ENCODE results near the gene MTUS2. TPM values are rescaled to one million over a fixed set of nuclear protein-coding genes. Genes with fewer than 3 reads are reported as not detected.
"Not testable (repeated sequence)": the region's sequence is repeated elsewhere in the genome, so short reads cannot be mapped to it uniquely, and the experiment has no call there.

Gene MTUS2
- total RNA-seq, 1 donor from 2014 or later, result 0.67 TPM

DNA sequence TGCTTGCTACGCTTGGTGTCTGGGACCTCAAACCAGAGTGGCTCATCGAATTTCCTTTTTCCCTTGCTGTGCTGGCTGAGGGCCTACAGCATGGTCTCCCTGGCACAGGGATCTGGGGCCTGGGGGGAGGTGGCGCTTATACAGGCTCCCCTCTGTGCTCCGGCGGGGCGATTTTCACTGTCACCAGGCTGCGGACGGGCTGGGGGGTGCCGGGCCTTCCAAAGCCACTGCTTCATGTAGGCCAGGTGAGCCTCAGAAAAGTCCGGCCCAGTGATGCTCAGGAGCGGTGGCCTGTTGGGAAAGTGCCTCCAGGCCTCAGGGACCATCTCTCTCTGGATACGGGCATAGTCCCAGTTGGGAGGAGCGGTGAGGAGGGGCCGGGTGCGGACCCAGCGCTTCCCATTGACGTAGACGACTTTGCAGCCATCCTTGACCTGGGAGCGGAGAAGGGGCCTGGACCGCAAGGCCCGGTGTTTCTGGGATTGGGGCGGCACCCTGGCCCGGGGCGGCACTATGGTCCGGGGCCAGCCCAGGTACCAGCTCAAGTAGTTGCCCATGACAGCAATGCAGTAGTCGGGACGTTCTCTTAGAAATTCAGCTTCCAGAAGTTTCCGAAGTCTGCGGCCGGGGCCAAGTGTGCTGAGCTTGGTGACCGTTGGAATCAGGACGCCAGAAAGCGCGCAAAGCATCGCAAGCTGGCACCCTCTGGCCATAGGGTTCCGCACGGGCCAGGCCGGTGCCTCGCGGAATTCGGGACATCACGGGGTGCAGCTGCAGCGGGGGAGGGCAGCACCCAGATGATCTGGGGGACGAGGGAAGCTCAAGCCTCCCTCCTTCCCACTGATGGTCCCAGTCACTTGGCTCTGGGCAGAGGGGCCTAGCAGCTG, 519.5 kb downstream of the MTUS2 start:
- no peaks in the 10 kb centered on the region for H3K79me2 ChIP-seq (ENCODE audit: low read depth)
- Mint-ChIP-seq H3K36me3 (no peaks in the 10 kb centered on the region), H3K4me3 (no peak overlapping the region), H3K27ac (no peak overlapping the region), H3K4me1 (no peaks in the 10 kb centered on the region), H3K9me3 (peaks cover 14% of the 10 kb centered on the region), H3K27me3 (ENCODE audit: insufficient read depth, low read depth) (peaks cover 5% of the 10 kb centered on the region)
- H3K27ac ChIP-seq, result no peak overlapping the region
- H3K9me3 ChIP-seq (ENCODE audit: low read depth), result no peaks in the 10 kb centered on the region
- no peaks in the 10 kb centered on the region for H3K27me3 ChIP-seq
- H3K36me3 ChIP-seq, result no peaks in the 10 kb centered on the region
- TF ChIP-seq, protein P1, sequence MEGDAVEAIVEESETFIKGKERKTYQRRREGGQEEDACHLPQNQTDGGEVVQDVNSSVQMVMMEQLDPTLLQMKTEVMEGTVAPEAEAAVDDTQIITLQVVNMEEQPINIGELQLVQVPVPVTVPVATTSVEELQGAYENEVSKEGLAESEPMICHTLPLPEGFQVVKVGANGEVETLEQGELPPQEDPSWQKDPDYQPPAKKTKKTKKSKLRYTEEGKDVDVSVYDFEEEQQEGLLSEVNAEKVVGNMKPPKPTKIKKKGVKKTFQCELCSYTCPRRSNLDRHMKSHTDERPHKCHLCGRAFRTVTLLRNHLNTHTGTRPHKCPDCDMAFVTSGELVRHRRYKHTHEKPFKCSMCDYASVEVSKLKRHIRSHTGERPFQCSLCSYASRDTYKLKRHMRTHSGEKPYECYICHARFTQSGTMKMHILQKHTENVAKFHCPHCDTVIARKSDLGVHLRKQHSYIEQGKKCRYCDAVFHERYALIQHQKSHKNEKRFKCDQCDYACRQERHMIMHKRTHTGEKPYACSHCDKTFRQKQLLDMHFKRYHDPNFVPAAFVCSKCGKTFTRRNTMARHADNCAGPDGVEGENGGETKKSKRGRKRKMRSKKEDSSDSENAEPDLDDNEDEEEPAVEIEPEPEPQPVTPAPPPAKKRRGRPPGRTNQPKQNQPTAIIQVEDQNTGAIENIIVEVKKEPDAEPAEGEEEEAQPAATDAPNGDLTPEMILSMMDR (IDR thresholded peaks at IDR 0.05), result no peak
- no peak for TF ChIP-seq EZH2 (IDR thresholded peaks at IDR 0.05)
- TF ChIP-seq EZH2phosphoT487 (IDR thresholded peaks at IDR 0.05), result no peak
- no peak overlapping the region for H3K4me2 ChIP-seq
- H3F3A ChIP-seq (ENCODE audit: low read depth), result no peaks in the 10 kb centered on the region
- H4K20me1 ChIP-seq (ENCODE audit: low read depth), result no peaks in the 10 kb centered on the region
- H3K4me1 ChIP-seq, result no peaks in the 10 kb centered on the region
- no peak overlapping the region for H3K4me3 ChIP-seq
- DNase-seq (ENCODE audit: low spot score), result no peak
- no peak overlapping the region for H3K9ac ChIP-seq
- no peak overlapping the region for H2AFZ ChIP-seq (replicated peaks)

GRCh38 chr13:29345860-29346582, 525.9 kb downstream of the MTUS2 start:
- H3K79me2 ChIP-seq (ENCODE audit: low read depth); H4K20me1 ChIP-seq (ENCODE audit: low read depth); H3K27ac ChIP-seq; H3K4me3 ChIP-seq; H3K4me3 Mint-ChIP-seq; H3K4me2 ChIP-seq; DNase-seq (ENCODE audit: low spot score); H3K9ac ChIP-seq; H3K4me1 ChIP-seq; H3K27ac Mint-ChIP-seq; H3K27me3 ChIP-seq; H3K36me3 Mint-ChIP-seq; H3K27me3 Mint-ChIP-seq (ENCODE audit: insufficient read depth, low read depth); H3K9me3 ChIP-seq (ENCODE audit: low read depth); H3F3A ChIP-seq (ENCODE audit: low read depth); H3K4me1 Mint-ChIP-seq; H3K36me3 ChIP-seq; H2AFZ ChIP-seq (replicated peaks); H3K9me3 Mint-ChIP-seq: not testable (repeated sequence)

DNA sequence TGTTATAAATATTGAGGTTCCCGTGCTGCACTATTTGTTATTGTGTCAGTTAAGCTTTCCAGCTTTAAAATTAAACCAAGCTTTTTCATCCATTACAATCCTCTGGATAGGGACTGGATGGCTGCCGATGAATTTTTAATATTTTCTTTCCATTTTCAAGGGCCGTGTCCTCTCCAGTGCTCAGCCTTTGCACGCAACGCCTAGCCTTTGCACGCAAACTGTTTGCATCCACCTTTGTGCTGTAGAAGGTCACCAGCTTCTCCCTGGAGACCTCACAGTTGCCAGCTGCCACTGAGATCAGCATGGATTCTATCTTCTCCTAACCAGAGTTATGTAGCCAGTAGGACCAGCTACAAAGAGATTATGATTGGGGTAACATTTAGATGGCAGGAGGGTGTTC, 534.9 kb downstream of the MTUS2 start:
- Mint-ChIP-seq H3K9me3 (peaks cover 3% of the 10 kb centered on the region), H3K4me1 (peaks cover 4% of the 10 kb centered on the region), H3K27ac (no peak overlapping the region), H3K36me3 (no peaks in the 10 kb centered on the region), H3K4me3 (no peak overlapping the region), H3K27me3 (ENCODE audit: insufficient read depth, low read depth) (peaks cover 12% of the 10 kb centered on the region)
- Histone ChIP-seq H3K9ac (no peak overlapping the region), H4K20me1 (ENCODE audit: low read depth) (no peaks in the 10 kb centered on the region), H3F3A (ENCODE audit: low read depth) (no peaks in the 10 kb centered on the region), H3K4me3 (no peak overlapping the region), H3K36me3 (no peaks in the 10 kb centered on the region), H3K27me3 (no peaks in the 10 kb centered on the region), H3K4me1 (no peaks in the 10 kb centered on the region), H2AFZ (replicated peaks) (no peak overlapping the region), H3K27ac (no peak overlapping the region), H3K4me2 (no peak overlapping the region), H3K79me2 (ENCODE audit: low read depth) (no peaks in the 10 kb centered on the region), H3K9me3 (ENCODE audit: low read depth) (no peaks in the 10 kb centered on the region)
- DNase-seq (ENCODE audit: low spot score), result no peak
- TF ChIP-seq EZH2phosphoT487 (IDR thresholded peaks at IDR 0.05), result no peak
- TF ChIP-seq, protein P1 (IDR thresholded peaks at IDR 0.05), result no peak
- no peak for TF ChIP-seq EZH2 (IDR thresholded peaks at IDR 0.05)

GRCh38 chr13:29359181-29359580, 539.0 kb downstream of the MTUS2 start:
- Mint-ChIP-seq H3K4me3 (no peak overlapping the region), H3K27ac (no peak overlapping the region), H3K36me3 (no peaks in the 10 kb centered on the region), H3K4me1 (peaks cover 4% of the 10 kb centered on the region), H3K27me3 (ENCODE audit: insufficient read depth, low read depth) (peaks cover 12% of the 10 kb centered on the region), H3K9me3 (no peaks in the 10 kb centered on the region)
- no peak overlapping the region for H3K27ac ChIP-seq
- H3F3A ChIP-seq (ENCODE audit: low read depth), result no peaks in the 10 kb centered on the region
- no peaks in the 10 kb centered on the region for H3K9me3 ChIP-seq (ENCODE audit: low read depth)
- H3K36me3 ChIP-seq, result no peaks in the 10 kb centered on the region
- H3K79me2 ChIP-seq (ENCODE audit: low read depth), result no peaks in the 10 kb centered on the region
- no peak overlapping the region for H2AFZ ChIP-seq (replicated peaks)
- H3K9ac ChIP-seq, result no peak overlapping the region
- TF ChIP-seq EZH2 (IDR thresholded peaks at IDR 0.05) (no peak), EZH2phosphoT487 (IDR thresholded peaks at IDR 0.05) (no peak)
- TF ChIP-seq, protein P1 (IDR thresholded peaks at IDR 0.05), result no peak
- no peaks in the 10 kb centered on the region for H3K4me1 ChIP-seq
- no peak overlapping the region for H3K4me2 ChIP-seq
- no peak for DNase-seq (ENCODE audit: low spot score)
- no peaks in the 10 kb centered on the region for H3K27me3 ChIP-seq
- no peak overlapping the region for H3K4me3 ChIP-seq
- H4K20me1 ChIP-seq (ENCODE audit: low read depth), result no peaks in the 10 kb centered on the region

Measured in neural progenitor cell (in vitro differentiated cells).